Measurements from ENCODE around the gene USP32.
"Not testable (repeated sequence)": the region's sequence is repeated elsewhere in the genome, so short reads cannot be mapped to it uniquely, and the experiment has no call there.

Gene USP32

DNA sequence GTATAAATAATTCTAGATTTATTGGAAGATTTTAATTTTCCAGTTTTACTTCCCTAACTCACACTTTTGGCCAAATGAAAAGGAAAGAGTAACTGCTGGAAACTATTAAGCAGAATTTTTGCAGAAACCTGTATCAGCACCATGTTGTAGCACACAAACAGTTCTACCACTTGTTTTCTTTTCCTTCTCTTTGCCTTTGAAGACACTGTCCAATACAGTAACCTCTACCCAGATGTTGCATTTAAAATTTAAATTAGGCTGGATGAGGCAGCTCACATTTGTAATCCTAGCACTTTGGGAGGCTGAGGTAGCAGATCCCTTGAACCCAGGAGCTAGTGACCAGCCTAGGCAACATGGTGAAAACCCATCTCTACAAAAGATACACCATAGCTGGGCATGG is 186.2 kb downstream of the USP32 start:
- DNase-seq (ENCODE audit: extremely low spot score); CTCF ChIA-PET; POLR2A ChIA-PET: not testable (repeated sequence)

DNA sequence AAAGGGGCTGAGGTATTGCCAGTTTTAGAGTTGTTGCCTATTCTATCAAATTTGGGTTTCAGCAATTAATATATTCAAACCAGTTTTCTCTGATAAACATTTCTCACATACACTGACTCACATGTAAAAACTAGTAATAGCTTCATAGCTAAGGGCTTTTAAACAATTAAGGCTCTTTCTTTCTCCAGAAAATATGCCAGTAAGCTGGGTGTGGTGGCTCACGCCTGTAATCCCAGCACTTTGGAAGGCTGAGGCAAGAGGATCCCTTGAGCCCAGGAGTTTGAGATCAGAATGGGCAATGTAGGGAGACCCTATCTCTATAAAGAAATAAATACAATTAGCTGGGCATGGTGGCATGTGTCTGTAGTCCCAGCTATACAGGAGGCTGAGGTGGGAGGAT is 193.3 kb downstream of the USP32 start:
- CTCF ChIA-PET; POLR2A ChIA-PET; DNase-seq (ENCODE audit: extremely low spot score): not testable (repeated sequence)

DNA sequence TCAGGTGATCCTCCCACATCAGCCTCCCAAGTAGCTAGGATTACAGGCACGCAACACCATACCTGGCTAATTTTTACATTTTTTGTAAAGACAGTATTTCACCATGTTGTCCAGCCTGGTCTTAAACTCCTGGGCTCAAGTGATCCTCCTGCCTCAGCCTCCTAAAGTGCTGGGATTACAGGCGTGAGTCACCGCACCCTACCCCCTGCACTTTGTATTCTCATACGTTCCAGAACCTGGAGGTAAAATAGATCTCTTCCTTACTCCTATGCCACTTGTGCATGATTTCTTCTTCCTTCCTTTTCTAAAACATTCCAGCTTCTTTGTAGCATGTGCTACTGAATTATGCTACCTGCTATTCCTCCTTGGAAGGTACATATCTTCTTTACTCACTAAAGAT is 197.8 kb downstream of the USP32 start:
- POLR2A ChIA-PET; CTCF ChIA-PET; DNase-seq (ENCODE audit: extremely low spot score): not testable (repeated sequence)

DNA sequence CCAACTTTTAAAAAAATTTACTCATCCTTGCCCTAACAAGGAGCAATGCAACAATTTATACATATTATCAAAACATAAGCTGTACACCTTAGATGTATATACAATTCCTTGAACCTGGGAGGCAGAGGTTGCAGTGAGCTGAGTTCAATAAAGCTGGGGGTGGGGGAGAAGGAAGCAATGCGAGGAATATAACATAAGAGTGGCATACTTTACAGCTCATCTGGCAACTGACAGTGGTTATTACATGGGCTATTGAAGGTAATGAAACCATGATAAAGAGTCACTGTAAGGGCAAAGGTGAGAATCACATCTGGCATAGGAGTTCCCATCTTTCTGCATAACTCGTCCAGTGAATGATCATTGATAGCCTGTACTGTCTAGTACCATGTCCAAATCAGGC is 198.5 kb downstream of the USP32 start:
- ChIA-PET CTCF (interaction anchor here (1.0 kb wide), 1 partner anchor 23 kb away, joined by 3 read pairs; no protein-coding TSS in a partner anchor), POLR2A (no interaction called here)
- DNase-seq (ENCODE audit: extremely low spot score) = no peak
- TF ChIP-seq, protein P1, sequence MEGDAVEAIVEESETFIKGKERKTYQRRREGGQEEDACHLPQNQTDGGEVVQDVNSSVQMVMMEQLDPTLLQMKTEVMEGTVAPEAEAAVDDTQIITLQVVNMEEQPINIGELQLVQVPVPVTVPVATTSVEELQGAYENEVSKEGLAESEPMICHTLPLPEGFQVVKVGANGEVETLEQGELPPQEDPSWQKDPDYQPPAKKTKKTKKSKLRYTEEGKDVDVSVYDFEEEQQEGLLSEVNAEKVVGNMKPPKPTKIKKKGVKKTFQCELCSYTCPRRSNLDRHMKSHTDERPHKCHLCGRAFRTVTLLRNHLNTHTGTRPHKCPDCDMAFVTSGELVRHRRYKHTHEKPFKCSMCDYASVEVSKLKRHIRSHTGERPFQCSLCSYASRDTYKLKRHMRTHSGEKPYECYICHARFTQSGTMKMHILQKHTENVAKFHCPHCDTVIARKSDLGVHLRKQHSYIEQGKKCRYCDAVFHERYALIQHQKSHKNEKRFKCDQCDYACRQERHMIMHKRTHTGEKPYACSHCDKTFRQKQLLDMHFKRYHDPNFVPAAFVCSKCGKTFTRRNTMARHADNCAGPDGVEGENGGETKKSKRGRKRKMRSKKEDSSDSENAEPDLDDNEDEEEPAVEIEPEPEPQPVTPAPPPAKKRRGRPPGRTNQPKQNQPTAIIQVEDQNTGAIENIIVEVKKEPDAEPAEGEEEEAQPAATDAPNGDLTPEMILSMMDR (IDR thresholded peaks at IDR 0.05; ENCODE audit: control extremely low read depth, extremely low read depth, low read depth, missing control alignments) = no peak

DNA sequence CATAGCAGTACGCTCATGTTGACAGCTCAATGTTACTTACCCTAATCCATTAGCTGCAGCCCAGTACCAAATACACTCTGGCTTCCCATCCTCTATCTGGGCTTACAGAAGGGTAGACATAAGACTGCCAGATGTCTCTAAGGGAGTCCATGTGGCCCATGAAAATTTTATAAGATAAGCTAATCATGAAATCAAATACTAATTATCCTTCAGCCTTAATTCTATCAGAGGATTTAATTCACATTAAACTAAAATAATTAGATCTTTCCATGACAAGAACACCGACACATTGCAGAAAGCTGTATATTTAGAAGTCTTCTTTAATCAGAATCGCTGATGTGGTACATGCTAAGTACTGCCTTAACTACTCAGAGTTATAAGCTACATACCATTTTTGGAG is 198.9 kb downstream of the USP32 start:
- DNase-seq (ENCODE audit: extremely low spot score); POLR2A ChIA-PET: not testable (repeated sequence)
- CTCF ChIA-PET = interaction anchor here (1.0 to 1.1 kb wide), 2 partner anchors 22 to 228 kb away, joined by 3 read pairs; no protein-coding TSS in a partner anchor

DNA sequence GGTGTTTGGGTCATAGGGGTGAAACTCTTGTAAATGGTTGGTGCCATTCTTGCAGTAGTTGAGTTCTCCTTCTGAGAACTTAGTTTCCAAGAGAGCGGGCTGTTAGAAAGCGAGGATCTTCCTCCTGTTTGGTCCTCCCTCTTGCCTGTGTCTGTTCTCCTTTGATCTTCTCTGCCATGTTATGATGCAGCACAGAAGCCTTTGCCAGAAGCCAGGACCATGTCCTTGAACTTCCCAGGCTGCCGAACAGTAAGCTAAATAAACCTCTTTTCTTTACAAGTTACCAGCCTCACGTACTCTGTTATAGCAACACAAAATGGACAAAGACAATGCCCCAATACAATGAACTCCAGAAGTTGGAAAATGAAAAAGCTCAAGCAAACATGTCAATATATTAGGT is 201.9 kb downstream of the USP32 start:
- DNase-seq (ENCODE audit: extremely low spot score); POLR2A ChIA-PET: not testable (repeated sequence)
- CTCF ChIA-PET = interaction anchor here (1.2 kb wide), 1 partner anchor 10 kb away, joined by 7 read pairs; no protein-coding TSS in a partner anchor

DNA sequence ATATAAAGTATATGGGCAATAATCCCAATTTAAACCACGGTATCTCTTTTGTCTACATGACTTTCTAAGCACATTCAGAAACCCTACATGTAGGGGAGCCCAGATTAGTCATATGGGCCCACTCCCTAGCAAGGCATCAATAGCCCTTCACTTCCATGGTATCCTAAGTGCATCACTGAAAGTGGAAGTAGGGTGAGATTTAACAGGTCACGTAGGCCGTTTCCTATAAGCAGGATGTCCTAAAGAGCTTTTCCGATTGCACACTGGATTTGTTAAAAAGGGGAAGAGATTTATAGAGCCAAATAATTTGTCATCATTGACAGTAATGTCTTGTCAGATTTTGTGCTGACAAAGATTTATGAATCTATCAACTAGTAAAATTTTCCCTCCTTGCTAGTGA is 203.2 kb downstream of the USP32 start:
- TF ChIP-seq, protein P1 (IDR thresholded peaks at IDR 0.05; ENCODE audit: control extremely low read depth, extremely low read depth, low read depth, missing control alignments) = no peak
- no peak for DNase-seq (ENCODE audit: extremely low spot score)
- ChIA-PET CTCF (interaction anchor here (2.0 kb wide), 1 partner anchor 18 kb away, joined by 5 read pairs; no protein-coding TSS in a partner anchor), POLR2A (no interaction called here)

DNA sequence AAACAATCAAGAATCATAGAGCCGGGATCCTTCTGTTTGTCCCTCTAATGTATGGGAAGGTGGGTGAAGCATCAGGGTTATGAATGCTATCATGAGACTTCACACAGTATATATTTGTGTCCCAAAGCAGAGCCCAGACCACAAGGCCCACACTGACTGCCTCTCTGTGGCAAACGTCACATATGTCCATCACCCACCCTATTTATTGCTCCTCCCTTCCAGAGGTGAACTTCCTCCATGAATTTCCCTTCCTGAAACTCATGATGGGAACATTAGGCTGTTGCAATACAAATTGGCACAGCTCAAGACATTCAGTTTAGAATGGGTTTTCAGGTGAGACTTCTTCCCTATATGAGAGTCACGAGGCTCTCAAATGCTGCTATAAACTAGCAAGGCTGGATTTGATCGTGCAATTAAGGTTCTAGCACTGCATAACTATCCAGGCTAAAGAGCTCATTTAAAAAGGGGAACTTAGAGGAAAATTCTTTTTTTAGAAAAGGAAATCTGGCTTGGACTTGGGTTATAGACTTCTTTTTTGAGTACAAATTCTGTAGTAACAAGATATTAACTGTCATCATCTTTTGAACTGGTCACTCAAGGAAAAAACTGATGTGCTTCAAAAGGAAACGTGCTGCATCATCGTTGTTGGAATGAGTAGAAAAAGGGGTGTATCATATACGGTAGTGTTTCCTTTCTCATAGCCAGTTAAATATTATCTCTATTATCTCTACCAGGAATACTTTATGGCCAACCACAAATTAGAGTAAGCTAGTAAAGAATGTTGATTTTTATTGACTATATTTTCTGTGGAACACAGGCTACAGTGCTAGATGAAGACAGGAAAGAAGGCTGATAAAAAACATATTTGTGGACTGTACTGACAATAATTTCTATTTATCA is 204.8 kb downstream of the USP32 start:
- CTCF ChIA-PET = interaction anchor here (2.0 kb wide), 1 partner anchor 16 kb away, joined by 5 read pairs; no protein-coding TSS in a partner anchor

DNA sequence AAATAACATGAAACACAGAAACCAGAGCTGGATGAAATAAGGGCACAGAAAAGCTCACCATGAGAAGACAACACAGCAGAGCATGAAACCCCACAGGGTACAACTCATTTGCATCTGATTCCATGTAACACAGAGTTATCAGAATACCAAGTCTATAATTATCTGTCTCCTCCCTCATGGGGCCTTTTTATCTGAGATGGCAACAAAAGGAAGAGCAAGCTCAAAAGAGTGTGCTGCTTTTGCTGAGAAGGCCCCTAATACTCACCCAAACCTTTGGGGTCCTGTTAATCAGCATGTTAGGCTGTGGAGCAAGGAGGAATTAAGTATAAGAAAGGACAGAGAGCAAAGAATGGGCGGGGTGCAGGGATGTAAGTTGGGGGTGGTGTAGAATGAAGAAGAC is 205.6 kb downstream of the USP32 start:
- POLR2A ChIA-PET = interaction anchor here (0.6 kb wide), 1 partner anchor 42 kb away, joined by 4 read pairs; no protein-coding TSS in a partner anchor
- CTCF ChIA-PET; DNase-seq (ENCODE audit: extremely low spot score): not testable (repeated sequence)

More for the DNA sequence above, 204.8 kb downstream of the USP32 start:
- DNase-seq (ENCODE audit: extremely low spot score); POLR2A ChIA-PET: not testable (repeated sequence)

DNA sequence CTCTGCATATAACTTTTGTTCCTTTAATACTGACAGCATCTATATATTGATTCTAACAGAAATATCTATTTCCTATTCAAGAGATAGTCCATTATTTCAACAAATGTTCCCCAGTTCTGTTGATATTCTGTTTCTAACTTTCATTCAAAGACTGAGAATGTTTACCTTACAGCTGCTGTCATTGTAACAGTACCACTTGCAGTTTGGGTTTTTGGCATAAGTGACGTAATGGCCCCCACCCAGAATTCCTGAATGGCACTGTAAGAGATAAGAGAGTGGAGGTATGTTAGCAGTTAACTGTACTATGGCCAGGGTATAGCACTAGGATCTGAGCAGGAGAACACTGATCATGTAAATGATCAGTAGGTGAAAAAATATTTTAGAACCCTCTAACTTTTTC is 211.6 kb downstream of the USP32 start:
- CTCF ChIA-PET = interaction anchor here (1.0 to 1.2 kb wide), 2 partner anchors 10 to 12 kb away, joined by 3 read pairs; no protein-coding TSS in a partner anchor
- DNase-seq (ENCODE audit: extremely low spot score); POLR2A ChIA-PET: not testable (repeated sequence)

DNA sequence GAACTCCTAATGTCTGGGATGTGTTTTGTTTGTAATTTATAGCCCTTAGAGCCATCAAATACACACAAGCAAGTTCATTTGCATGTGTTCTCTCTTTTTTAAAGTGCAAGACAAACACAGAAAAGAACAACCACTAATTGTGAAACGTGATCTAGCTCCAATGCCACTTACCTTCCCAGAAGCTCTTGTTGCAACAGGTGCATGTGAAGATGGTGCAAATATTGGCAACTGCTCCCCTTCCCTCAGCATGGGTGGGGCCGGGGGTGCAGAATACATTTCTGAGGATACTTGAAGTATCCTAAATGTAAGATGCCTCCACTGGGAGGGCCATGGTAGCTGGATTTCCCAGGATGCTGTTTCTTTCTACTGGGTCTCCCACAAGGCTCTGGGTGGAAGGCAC is 213.8 kb downstream of the USP32 start:
- POLR2A ChIA-PET; DNase-seq (ENCODE audit: extremely low spot score): not testable (repeated sequence)
- CTCF ChIA-PET = interaction anchor here (1.5 kb wide), 1 partner anchor 12 kb away, joined by 4 read pairs; no protein-coding TSS in a partner anchor

DNA sequence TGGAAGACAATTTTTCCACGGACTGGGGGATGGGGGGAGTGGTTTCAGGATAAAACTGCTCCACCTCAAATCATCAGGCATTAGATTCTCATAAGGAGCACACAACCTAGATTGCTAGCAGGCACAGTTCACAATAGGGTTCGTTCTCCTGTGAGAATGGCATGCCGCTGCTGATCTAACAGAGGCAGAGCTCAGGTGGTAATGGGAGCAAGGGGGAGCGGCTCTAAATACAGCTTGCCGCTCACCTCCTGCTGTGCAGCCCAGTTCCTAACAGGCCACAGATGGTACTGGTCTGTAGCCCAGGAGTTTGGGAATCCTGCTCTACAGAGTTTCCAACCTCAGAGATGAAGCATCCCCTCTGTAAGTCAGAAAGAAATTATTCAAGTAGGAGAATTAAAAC is 215.2 kb downstream of the USP32 start:
- DNase-seq (ENCODE audit: extremely low spot score); POLR2A ChIA-PET; CTCF ChIA-PET: not testable (repeated sequence)

DNA sequence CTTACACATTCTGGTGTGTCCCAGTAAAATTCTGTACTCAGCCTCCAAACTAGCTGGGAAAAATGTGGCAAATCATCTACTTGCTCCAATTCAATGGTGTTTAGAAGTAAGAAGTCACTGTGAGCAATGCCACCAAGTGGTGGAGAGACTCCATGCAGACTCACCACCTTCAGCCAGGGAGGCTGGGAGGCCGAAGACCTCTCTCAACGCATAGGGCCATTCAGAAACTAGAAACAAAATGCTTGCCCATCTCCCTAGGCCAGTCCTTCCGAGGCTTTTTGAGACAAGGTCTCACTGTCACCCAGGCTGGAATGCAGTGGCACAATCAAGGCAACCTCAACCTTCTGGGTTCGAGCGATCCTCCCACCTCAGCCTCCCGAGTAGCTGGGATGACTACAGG is 217.2 kb downstream of the USP32 start:
- POLR2A ChIA-PET; DNase-seq (ENCODE audit: extremely low spot score): not testable (repeated sequence)
- CTCF ChIA-PET = interaction anchor here (0.9 kb wide), 1 partner anchor 8 kb away, joined by 3 read pairs; no protein-coding TSS in a partner anchor
